Measurements from ENCODE around the gene PILRA. TPM values are rescaled to one million over a fixed set of nuclear protein-coding genes. Genes with fewer than 3 reads are reported as not detected.

Gene PILRA
- total and polyA plus RNA-seq, 2 of the 8 experiments (the other 6 are each of a cell fraction or from before 2014, with no cell fraction given), result 7.6 to 10.6 TPM

- TF ChIP-seq, protein P1, sequence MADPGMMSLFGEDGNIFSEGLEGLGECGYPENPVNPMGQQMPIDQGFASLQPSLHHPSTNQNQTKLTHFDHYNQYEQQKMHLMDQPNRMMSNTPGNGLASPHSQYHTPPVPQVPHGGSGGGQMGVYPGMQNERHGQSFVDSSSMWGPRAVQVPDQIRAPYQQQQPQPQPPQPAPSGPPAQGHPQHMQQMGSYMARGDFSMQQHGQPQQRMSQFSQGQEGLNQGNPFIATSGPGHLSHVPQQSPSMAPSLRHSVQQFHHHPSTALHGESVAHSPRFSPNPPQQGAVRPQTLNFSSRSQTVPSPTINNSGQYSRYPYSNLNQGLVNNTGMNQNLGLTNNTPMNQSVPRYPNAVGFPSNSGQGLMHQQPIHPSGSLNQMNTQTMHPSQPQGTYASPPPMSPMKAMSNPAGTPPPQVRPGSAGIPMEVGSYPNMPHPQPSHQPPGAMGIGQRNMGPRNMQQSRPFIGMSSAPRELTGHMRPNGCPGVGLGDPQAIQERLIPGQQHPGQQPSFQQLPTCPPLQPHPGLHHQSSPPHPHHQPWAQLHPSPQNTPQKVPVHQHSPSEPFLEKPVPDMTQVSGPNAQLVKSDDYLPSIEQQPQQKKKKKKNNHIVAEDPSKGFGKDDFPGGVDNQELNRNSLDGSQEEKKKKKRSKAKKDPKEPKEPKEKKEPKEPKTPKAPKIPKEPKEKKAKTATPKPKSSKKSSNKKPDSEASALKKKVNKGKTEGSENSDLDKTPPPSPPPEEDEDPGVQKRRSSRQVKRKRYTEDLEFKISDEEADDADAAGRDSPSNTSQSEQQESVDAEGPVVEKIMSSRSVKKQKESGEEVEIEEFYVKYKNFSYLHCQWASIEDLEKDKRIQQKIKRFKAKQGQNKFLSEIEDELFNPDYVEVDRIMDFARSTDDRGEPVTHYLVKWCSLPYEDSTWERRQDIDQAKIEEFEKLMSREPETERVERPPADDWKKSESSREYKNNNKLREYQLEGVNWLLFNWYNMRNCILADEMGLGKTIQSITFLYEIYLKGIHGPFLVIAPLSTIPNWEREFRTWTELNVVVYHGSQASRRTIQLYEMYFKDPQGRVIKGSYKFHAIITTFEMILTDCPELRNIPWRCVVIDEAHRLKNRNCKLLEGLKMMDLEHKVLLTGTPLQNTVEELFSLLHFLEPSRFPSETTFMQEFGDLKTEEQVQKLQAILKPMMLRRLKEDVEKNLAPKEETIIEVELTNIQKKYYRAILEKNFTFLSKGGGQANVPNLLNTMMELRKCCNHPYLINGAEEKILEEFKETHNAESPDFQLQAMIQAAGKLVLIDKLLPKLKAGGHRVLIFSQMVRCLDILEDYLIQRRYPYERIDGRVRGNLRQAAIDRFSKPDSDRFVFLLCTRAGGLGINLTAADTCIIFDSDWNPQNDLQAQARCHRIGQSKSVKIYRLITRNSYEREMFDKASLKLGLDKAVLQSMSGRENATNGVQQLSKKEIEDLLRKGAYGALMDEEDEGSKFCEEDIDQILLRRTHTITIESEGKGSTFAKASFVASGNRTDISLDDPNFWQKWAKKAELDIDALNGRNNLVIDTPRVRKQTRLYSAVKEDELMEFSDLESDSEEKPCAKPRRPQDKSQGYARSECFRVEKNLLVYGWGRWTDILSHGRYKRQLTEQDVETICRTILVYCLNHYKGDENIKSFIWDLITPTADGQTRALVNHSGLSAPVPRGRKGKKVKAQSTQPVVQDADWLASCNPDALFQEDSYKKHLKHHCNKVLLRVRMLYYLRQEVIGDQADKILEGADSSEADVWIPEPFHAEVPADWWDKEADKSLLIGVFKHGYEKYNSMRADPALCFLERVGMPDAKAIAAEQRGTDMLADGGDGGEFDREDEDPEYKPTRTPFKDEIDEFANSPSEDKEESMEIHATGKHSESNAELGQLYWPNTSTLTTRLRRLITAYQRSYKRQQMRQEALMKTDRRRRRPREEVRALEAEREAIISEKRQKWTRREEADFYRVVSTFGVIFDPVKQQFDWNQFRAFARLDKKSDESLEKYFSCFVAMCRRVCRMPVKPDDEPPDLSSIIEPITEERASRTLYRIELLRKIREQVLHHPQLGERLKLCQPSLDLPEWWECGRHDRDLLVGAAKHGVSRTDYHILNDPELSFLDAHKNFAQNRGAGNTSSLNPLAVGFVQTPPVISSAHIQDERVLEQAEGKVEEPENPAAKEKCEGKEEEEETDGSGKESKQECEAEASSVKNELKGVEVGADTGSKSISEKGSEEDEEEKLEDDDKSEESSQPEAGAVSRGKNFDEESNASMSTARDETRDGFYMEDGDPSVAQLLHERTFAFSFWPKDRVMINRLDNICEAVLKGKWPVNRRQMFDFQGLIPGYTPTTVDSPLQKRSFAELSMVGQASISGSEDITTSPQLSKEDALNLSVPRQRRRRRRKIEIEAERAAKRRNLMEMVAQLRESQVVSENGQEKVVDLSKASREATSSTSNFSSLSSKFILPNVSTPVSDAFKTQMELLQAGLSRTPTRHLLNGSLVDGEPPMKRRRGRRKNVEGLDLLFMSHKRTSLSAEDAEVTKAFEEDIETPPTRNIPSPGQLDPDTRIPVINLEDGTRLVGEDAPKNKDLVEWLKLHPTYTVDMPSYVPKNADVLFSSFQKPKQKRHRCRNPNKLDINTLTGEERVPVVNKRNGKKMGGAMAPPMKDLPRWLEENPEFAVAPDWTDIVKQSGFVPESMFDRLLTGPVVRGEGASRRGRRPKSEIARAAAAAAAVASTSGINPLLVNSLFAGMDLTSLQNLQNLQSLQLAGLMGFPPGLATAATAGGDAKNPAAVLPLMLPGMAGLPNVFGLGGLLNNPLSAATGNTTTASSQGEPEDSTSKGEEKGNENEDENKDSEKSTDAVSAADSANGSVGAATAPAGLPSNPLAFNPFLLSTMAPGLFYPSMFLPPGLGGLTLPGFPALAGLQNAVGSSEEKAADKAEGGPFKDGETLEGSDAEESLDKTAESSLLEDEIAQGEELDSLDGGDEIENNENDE (IDR thresholded peaks at IDR 0.05; ENCODE audit: insufficient replicate concordance, low read length), result no peak
- TF ChIP-seq CBX5 (IDR thresholded peaks at IDR 0.05; ENCODE audit: low read depth, low read length), result no peak
- no peak for TF ChIP-seq ASH2L (IDR thresholded peaks at IDR 0.05; ENCODE audit: low read length)
- no peak for TF ChIP-seq MAFK (IDR thresholded peaks at IDR 0.05; ENCODE audit: low read depth, low read length)
- TF ChIP-seq HDAC2 (IDR thresholded peaks at IDR 0.05; ENCODE audit: borderline replicate concordance in 1 of 2, low read depth in 2 of 2, low read length in 2 of 2), result no peak
- TF ChIP-seq CREB1 (IDR thresholded peaks at IDR 0.05), result no peak
- no peak for TF ChIP-seq CHD2 (IDR thresholded peaks at IDR 0.05; ENCODE audit: low read length)
- no peak for TF ChIP-seq RNF2 (IDR thresholded peaks at IDR 0.05; ENCODE audit: borderline replicate concordance, low read depth, low read length, missing control alignments, poor library complexity, severe bottlenecking)
Measured at GRCh38 chr7:100371561-100372171, 1.6 kb upstream of the PILRA start (continued).
